ENCODE data around the gene N4BP2.
"Not testable (repeated sequence)": the region's sequence is repeated elsewhere in the genome, so short reads cannot be mapped to it uniquely, and the experiment has no call there.

Gene N4BP2

GRCh38 chr4:40087799-40088366, 31.2 kb downstream of the N4BP2 start:
- DNase-seq = no peak

- not testable (repeated sequence) for DNase-seq
Measured at GRCh38 chr4:40093400-40093799, 36.8 kb downstream of the N4BP2 start.

DNA sequence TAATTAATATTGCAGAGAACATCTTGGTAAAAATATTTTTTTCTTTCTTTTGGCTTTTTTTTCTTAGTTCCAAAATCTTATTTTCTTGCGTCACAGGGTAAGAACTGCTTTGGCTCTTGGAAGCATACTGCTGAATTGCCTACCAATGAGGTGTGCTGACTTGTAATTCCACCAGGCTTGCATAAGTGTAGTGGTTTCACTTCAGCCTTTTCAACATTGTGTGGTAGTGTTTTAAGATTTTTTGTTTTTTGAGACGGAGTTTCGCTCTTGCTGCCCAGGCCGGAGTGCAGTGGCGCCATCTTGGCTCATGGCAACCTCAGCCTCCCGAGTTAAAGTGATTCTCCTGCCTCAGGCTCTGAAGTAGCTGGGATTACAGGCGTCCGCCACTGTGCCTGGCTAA, 42.4 kb downstream of the N4BP2 start:
- no peak for DNase-seq

DNA sequence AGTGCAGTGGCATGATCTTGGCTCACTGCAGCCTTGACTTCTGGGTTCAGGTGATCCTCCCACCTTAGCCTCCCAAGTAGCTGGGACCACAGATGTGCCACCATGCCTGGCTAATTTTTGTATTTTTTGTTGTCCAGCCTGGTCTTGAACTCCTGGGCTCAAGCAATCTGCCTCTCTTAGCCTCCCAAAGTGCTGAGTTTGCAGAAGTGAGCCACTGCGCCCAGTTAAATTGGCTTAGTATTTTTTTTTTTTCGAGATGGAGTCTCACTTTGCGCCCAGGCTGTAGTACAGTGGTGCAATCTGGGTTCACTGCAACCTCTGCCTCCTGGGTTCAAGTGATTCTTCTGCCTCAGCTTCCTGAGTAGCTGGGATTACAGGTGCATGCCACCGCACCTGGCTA, 50.5 kb downstream of the N4BP2 start:
- DNase-seq = not testable (repeated sequence)

DNA sequence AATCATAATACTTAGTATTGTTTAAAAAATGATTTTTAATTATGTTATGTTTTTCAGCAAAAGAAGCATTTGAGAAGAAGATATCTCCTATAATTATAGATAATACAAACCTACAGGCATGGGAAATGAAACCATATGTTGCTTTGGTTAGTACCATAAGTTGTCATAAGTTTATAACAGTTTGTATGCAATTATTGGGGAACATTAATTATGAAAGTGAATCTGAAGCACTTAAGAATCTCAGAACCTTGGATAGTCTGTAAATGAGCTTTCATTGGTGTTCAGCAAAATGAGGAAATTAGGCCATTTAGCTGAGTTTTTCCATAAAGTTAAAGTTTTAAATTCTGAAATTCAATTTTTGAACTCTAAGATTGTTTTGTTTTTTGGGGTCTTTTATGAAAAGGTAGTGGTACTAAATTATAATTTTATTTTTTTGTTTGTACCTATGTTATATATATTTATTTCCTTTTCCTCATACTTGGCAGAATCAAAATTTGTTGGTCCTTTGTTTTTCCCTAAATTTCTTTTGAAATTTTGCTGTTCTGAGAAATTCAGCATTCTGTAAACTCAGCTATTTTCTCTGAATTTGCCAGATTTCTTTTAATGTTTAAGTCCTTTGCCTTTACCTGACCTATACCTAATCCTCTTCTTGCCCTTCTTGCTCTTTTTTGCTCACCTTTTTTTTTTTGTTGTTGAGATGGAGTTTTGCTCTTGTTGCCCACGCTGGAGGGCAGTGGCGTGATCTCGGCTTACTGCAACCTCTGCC, 55.6 kb downstream of the N4BP2 start:
- no peak for DNase-seq

DNA sequence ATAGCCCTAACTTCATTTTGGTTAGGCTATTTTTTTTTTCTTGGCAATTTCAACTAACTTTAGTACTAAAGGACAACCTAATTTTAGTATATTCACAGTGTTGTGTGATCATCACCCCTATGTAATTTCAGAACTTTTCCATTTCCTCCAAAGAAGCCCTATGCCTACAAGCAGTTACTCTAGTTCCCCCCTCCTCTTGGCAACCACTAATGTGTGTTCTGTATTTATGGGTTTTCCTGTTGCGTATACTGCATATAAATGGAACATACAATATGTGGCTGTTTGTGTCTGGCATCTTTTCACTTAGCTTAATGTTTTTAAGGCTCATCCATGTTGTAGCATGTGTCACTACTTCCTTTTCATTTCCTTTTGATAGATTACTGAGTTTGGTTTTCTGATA, 57.6 kb downstream of the N4BP2 start:
- DNase-seq = no peak

DNA sequence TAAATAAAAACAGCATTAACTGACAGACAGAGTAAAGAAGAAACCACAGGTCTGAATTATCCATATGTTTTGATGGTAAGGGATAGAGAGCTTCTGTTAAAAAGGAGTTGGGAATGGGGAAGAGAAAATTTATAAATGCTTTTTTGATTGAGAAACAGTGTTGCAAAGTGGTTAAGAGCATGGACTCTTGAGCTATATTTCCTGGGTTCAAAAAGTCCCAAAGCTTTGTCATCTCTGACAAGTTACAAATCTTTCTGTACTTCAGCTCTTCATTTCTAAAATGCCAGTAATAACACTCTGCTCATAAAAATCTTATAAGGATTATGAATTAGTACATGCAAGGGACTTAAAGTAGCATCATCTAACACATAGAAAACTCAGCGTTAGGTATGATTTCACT, 62.2 kb downstream of the N4BP2 start:
- DNase-seq = no peak

DNA sequence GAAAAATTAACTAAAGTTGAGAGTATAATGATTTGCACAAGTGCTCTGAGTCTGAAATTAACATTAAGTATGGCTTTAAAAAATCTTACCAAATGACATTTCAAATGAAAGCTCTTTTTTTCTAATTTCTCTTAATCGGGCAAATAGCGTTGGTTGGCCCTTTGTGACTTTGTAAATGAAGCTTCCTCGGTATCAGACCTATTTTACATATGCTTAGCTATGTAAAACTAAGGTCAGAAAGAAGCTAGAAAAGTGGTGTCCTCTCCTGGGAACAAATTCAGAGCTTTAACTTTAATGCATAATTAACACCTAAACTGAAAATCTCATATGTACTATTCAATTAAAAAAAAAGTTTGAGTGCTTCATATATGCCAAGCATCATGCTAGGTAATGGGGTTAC, 62.7 kb downstream of the N4BP2 start:
- DNase-seq = no peak

DNA sequence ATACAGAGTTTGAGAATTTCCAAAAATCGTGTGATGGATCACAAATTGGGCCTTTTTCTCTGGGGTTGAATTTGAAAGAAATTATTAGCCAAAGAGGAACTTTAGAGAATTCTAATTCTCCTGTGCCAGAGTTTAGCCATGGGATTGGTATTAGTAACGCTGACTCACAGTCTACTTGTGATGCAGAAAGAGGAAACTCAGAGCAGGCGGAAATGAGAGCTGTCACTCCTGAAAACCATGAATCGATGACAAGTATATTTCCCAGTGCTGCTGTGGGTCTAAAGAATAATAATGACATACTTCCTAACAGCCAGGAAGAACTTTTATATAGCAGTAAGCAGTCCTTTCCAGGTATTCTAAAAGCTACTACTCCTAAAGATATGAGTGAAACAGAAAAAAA, 64.9 kb downstream of the N4BP2 start:
- peak; percentile 74 for DNase-seq

DNA sequence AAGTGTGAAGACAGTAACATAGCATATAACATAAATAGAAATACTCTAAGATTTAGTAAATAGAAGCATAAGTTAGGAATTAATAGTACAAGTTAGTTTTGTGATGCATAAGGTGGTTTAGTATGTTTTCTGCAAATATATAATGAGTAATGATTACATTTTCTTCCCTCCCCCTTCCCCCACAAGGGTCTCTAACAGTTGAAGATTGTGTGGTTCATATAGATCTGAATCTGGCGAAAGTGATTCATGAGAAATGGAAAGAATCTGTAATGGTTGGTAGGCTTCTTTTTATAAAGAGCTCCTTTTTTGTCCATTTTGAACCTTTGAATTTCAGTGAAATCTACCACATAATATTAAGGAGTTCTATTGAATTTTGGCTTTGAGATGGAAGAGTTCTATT, 66.3 kb downstream of the N4BP2 start:
- no peak for DNase-seq

DNA sequence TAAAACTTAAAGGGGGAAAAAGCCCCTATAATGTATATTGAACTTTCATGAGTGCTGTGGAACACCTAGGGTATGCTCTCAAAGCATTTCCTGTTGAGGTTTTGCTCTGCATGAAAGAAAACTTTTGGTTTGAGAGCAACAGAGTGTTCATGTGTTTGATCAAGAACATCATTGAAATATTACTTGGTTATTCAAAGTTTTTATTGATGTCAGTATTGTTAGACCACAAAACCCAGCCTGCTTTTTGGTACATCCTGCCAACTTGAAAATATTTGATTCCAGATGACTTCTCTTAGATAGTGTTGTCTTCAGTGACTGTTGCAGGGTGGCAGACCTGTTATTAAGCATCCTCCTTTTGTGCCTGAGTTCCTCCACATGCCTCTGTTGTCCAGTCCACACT, 68.0 kb downstream of the N4BP2 start:
- no peak for DNase-seq

GRCh38 chr4:40130401-40131036, 73.9 kb downstream of the N4BP2 start:
- no peak for DNase-seq

- no peak for DNase-seq
Measured at GRCh38 chr4:40132816-40133215, 76.2 kb downstream of the N4BP2 start.

DNA sequence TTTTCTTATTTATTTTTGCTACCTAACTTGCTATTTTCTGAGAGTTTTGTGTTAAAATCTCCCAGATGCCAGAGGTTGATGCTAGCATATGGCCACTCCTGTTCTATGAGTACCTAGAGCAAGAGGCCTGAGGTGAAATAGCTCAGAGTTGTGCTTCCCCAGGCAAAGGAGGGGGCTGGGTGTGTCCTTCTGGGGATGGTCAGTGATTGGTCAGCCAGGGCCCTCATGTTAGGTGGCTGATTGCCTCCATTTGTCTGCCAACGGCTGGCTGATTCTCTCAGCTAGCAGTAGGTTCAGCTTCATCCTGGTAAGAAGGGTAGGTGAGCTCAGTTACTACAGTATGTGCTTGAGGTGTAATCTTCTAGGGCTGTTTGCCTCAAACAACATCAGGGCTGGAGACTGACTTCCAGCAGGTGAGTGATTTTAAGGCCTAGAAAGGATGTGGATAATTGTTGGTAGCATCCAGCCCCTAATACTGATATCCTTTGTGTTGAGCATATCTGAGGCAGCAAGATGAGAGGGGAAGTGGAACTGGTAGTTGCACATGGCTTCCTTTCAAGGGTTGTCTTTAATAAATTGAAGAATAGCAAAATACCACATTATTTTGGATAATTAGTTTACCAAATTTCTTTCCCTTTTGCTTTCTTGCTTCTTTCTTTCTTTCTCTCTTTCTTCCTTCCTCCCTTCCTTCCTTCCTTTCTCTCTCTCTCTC, 77.7 kb downstream of the N4BP2 start:
- no peak for DNase-seq

- DNase-seq = not testable (repeated sequence)
Measured at GRCh38 chr4:40136202-40136601, 79.6 kb downstream of the N4BP2 start.

GRCh38 chr4:40140196-40140595, 83.5 kb downstream of the N4BP2 start:
- DNase-seq = no peak

DNA sequence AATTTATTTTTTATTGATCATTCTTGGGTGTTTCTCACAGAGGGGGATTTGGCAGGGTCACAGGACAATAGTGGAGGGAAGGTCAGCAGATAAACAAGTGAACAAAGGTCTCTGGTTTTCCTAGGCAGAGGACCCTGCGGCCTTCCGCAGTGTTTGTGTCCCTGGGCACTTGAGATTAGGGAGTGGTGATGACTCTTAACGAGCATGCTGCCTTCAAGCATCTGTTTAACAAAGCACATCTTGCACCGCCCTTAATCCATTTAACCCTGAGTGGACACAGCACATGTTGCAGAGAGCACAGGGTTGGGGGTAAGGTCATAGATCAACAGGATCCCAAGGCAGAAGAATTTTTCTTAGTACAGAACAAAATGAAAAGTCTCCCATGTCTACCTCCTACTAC, 83.9 kb downstream of the N4BP2 start:
- not testable (repeated sequence) for DNase-seq

GRCh38 chr4:40143926-40144508, 87.4 kb downstream of the N4BP2 start:
- DNase-seq = no peak

GRCh38 chr4:40144716-40145115, 88.1 kb downstream of the N4BP2 start:
- no peak for DNase-seq

DNA sequence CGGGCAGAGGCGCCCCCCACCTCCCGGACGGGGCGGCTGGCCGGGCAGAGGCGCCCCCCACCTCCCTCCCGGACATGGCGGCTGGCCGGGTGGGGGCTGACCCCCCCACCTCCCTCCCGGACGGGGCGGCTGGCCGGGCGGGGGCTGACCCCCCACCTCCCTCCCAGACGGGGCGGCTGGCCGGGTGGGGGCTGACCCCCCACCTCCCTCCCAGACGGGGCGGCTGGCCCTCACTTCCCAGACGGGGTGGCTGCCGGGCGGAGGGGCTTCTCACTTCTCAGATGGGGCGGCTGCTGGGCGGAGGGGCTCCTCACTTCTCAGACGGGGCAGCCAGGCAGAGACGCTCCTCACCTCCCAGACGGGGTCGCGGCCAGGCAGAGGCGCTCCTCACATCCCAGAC, 90.8 kb downstream of the N4BP2 start:
- not testable (repeated sequence) for DNase-seq

DNA sequence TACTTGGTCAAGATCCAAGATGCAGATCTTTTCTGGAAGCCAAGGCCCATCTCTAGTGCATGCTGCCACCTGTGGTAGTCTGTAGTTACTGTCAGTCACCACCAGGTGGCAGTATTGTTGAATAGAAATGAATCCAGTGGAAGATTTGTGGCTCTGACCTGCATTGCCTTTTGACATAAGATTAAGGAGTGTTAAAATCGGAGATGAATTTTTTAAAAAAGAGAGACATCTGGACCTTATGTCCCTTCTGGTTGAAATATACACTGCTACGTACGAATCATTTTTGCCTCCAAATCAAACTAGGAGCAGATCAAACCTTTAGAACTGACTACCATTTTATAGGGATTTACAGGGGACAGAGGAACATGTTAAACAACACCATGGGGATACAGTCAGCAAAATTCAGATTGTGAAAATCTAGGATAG, 93.3 kb downstream of the N4BP2 start:
- DNase-seq = peak; percentile 69

DNA sequence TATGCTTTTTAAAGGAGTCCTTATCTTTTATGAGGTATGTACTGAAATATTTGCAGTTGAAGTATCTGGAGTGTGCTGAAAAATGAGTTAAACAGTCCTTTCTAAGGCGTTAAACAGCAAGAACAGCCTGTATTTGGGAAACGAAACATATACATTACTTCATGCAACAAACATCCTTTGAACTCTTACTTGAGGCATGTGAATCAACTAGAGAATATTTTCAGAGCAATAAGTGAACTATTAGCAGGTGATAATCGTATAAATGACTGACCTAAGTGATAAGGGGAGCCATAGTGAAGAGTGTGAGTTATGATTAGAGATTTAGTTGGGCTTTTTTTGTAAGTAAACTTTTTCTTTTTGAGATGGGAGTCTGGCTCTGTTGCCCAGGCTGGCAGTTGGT, 94.3 kb downstream of the N4BP2 start:
- no peak for DNase-seq

DNA sequence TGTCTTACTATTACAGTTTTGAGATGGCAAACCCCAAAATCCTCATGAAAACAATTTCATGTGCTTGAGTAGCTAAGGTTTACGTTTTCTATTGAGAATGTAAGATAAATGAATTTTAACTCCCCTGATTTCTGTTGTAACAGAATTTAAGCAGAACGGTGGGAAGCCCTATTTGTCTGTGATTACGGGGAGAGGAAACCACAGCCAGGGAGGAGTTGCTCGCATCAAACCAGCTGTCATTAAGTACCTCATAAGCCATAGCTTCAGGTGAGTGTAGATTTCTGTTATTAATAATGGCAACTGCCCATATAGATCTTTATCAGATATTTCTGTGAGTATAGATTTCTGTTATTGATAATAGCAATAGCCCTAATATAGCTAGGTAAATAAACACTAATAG, 96.0 kb downstream of the N4BP2 start:
- no peak for DNase-seq
